ENCODE data around the gene AUNIP.

The AUNIP gene, protein sequence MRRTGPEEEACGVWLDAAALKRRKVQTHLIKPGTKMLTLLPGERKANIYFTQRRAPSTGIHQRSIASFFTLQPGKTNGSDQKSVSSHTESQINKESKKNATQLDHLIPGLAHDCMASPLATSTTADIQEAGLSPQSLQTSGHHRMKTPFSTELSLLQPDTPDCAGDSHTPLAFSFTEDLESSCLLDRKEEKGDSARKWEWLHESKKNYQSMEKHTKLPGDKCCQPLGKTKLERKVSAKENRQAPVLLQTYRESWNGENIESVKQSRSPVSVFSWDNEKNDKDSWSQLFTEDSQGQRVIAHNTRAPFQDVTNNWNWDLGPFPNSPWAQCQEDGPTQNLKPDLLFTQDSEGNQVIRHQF

DNA sequence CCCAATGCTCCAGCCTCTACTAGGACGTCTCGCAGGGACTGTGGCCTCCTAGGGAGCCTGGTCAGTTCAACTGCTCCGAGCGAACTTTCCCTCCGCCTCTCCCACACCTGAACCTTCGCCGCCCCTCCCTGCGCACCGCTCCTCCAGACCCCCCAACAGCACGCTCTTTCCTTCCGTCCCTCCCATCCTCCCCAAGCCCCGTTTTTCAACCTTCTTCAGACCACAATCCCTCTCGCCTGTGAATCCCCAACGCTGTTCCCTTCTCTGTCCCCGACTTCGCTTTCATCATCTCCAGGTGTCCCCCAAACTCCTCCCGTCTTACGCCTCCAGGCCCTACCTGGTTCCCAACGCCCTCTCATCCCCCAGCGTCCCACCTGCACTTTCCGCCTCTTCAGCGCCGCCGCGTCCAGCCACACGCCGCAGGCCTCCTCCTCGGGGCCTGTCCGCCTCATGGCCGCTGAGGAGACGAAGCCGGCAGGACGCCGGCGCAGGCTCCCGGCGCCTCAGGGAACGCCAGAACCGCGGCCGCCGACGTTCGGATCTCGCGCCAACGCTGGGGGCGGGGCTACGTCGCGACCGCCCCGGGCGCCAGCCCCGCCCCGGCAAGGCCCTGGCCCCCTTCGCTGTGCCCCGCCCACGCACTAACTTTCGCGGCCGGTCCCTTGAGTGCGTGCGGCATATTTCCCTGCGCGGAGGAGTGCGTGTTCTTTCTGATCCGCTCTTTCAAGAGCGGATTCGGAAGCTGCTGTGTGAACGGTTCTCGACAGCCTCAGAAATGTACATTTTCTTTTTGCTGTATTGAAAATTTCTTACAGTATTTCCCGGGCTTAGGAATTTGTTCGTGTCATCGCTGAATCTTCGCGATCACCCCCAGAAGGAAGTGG, at the start of gene AUNIP:
Gene AUNIP, minus strand, starts transcription at position 552 of the 884 bp plus-strand sequence. Its CDS starts 100 bp downstream, at position 452.
- DNase-seq (ENCODE audit: low read depth): peak; percentile 84

DNA sequence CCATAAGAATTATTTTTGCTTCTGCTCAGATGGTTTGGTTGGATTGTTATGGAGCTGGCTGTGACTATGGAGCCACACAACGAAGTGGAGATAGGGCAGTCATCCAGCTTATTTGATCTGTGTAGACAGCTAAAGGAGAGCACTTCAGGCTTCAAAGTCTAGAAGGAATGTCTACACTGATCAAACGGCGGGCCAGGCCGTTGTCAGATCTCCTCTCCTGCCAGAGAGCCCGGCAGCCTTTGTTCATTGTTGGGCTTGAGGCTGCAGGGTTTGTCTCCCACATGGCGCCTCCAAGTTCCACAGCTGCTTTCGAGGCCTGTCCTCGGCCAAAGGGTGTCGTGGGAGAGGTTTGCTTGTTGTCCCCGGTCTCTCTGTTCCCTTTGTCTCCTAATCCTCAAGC, 49.8 kb upstream of the AUNIP start:
- DNase-seq (ENCODE audit: low read depth): no peak

DNA sequence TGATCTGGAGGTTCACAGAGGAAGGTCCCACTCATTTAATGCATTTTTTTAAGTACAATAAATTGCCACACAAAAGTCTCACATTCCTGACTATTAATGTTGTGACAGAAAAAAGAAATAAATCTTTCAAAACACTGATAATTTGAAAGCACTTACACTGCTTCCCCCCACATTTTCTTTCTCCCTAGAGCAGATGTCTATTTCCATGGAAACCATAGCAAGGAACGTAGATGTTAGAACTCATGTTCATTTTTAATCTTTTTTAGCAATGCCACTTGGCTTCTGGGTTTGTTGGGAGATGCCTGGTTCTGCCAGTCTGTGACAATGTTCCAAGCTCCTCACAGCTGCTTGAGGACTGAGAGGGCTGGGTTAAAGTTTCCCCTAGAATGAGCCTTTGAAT, 48.9 kb upstream of the AUNIP start:
- no peak for DNase-seq (ENCODE audit: low read depth)

DNA sequence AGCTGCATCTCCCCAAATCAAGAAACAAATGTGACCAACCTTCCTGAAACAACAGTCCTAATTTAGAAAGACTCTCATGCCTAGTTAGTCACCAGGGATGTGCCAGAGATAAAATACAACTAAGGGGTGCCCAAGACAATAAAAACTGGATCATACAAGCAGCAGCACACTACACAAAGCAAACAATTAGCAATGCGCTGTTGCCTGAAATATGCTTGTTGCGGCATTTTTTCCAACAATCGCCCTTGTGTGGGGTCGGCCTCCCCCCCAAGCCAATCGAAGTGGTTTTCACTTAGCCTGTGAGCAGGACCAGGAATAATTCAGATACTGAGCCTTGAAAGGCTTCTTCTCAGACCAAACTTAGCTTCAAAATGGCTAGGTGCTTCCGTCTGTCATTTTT, 48.3 kb upstream of the AUNIP start:
- no peak for DNase-seq (ENCODE audit: low read depth)

DNA sequence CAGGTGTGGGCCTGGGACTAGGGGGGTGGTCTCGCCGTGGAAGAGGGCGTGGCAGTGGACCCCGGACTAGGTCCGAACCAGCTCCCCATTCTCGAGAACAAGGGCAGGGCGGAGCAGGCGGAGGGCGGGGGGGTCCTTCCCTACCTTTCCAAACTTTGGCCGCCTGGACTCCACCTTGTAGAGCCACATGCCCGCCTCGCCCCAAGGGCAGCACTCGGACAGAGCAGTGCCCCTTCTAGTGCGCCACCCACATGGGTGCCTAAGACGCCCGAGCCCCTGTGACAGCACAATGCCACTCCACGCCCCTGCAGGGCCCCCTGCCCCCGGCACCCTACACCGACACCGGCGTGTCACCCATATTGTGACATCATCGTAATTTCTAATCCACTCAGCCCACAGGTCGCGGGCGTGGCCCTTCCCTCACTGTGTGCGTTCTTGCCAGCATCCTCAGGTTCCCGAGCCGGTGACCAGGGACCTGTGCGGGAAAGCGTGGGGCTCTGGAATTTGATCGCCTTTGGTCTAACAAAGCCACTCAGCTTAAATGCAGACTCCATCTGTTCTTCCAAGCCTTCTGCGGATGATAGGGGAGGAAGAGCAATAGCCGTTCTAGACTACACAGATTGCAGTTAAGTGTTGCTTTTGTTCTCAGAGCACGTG, 47.5 kb upstream of the AUNIP start:
- DNase-seq (ENCODE audit: low read depth): peak; percentile 9

DNA sequence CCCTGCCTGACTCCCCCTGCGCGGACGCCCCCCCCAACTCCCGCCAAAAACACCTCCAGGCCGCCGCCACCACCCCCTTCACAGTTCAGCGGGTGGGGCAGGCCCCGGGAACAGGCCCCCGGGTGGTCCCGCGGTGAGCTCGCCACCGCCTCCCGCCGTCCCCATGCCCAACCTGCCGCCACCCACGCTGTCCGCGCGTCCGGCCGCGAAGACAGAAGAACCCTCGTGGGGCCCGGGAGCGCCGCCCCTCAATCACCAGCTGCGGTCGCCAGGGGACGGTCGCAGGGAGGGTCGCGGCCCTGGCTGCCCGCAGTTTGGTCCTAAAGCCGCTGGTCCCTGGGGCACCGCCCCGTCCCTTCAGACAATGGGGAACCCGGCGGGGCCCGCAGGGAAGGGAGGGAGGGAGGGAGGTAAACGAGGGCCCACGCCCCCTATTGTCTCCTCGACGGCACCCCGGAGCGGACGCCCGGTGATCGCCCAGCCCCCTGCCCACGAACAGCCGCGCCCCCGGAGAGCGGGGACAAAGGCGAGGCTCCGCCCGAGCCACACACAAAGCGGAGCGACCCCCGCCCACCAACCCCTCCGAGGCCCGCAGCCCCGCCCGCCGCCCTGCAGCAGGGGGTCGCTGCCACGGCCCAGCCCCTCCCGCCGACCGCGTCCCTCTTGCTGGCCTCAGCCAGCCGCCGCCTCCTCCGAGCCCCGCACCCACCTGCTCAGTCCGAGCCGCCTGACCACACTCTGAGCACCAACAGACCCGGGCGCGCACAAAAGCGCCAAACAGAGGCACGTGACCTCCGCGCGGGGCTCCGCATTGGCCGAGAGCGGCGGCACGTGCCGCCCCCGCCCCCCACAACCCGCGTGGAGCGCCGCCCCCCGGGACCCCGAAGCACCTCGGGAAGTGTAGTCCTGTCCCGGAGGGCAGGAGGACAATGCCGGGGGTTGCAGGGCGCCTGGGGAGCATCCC, 46.7 kb upstream of the AUNIP start, which contains the start of gene STMN1:
Gene STMN1, minus strand, starts transcription at position 740 of the 964 bp plus-strand sequence. CDS start 1,743 bp downstream, outside the sequence.
- DNase-seq (ENCODE audit: low read depth): peak; percentile 84

DNA sequence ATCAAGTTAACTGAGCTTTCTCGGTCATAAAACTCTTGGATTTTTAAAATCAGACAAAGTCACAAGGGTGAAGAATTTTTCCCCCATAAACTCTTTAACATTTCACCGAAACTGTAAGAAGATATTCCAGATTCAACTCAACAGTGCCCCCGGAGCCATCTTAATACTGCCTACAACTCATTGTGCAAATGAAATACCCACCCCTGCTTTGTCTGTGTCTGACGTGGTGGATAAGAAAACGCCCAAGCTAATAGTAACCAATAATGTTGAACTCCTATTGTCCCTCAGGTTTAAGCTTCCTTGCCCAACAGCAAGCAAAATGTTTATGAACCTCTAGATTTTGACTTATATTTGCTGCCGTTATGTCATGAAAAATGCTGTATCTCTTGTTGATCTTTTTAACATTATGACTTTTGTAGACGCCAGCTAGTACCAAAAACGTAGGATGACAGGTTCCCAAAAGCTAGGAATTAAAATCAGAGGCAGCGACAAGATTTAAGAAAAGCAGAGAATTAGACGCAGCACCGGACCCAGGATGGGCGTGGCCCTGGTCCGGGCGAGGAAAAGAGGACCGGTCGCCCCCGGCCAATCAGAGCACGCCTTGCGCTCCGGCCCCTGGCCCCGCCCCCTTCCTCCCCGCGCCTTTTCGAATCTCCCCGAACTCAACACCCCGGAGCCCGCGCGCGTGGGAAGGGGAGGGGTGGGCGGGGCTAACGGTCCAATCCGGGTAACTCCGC, 45.9 kb upstream of the AUNIP start:
- peak; percentile 80 for DNase-seq (ENCODE audit: low read depth)

DNA sequence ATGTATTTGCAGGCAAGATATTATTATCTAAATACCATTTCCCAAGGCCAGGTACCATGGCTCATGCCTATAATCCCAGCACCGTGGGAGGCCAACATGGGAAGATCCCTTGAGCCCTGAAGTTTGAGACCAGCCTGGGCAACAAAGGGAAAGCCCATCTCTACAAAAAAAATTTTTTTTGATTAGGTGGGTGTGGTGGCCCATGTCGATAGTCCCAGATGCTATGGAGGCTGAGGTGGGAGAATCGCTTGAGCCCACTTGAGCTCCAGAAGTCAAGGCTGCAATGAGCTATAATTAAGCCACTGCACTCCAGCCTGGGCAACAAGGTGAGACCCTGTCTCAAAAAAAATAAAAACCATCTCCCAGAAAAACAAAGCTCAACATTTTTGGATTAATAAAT, 44.7 kb upstream of the AUNIP start:
- no peak for DNase-seq (ENCODE audit: low read depth)

DNA sequence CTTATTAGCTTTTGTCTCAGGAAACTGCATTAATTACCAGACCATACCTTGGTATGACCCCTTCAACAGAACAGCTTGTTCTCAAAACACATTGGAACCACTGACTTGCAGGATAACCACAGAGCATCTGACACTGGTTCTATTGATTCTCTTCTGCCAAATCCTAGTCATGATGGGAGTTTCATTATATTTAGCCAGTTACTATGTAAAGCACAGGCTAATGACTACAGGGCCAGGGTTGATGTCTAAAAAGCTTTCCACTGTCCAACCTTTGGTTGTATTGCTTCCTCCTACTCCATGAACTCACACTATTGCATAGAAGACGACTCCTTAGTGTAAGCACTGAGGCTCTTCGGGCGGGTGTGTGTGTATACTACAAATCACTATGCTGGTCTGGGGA, 43.2 kb upstream of the AUNIP start:
- DNase-seq (ENCODE audit: low read depth): no peak

DNA sequence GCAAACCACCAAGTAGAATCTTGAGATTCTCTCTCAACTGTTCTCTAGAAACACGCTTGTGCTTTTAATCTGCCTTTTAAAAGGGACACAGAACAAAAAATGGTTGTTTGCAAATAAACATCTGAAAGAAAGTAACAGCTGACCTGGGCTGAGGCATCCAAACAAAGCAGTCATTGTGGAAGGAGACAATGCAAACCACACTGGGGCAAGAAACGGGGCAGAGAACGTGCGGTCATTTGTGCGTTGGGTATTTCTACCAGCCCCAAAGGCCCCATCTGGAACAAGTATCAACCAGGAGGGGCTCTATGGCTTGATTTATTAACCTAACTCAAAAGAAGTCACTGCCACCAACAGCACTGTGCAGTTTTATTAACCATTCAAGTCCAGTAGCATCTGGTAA, 41.0 kb upstream of the AUNIP start:
- DNase-seq (ENCODE audit: low read depth): no peak

DNA sequence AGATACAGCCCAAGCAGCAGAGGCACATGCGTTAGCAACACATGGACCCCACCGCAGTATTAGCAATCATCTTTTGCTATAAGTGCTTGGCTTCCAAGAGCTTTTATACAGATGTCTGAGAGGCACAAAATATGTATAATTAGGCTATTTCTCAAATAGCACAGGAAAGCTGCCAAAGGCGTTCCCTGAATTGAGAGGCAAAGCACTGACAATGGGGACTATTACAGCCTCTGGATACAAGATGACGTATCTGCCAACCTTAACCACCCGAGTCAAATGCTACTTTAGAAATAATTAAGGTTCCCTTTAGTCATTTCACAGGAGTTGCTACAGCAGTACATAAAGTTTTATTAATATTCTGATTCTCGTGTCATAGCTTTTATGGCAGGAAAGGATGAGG, 40.5 kb upstream of the AUNIP start:
- DNase-seq (ENCODE audit: low read depth): no peak

DNA sequence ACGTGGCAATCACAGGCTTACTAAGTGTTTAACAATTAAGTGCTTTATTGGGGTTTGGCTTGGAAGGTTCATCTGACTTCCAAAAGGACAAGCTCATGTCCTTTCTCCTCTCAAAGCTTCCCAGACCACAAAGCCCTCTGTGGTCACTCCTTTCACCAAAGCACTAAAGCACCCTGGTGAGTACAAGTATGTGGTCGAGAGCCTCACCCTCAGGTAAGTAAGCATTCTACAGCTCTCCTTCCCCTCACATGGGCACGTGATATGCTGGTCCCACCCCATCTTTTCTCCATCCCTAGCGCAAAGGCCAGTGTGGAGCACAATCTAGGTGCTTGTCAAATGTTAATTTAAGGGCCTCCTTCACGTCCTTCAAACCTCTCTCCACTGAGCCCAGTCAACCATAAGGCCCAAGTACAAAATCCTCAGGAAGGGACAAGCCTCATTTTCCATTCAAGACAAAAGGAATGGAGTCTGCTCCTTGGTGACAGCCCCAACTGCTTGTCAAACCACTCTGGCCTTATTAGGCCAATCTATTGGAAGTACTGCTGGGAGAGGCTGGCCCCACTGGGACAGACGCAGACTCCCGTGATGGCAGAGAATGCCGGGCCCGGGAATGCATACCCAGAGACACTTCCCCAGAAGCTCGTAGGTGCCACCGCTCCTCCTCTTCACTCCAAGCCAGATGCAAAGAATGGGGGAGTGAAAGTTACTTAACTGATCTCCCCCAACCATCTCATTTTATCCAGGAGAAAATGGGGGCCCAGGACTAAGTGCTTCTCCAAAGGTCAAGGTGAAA, 39.2 kb upstream of the AUNIP start:
- DNase-seq (ENCODE audit: low read depth): no peak

DNA sequence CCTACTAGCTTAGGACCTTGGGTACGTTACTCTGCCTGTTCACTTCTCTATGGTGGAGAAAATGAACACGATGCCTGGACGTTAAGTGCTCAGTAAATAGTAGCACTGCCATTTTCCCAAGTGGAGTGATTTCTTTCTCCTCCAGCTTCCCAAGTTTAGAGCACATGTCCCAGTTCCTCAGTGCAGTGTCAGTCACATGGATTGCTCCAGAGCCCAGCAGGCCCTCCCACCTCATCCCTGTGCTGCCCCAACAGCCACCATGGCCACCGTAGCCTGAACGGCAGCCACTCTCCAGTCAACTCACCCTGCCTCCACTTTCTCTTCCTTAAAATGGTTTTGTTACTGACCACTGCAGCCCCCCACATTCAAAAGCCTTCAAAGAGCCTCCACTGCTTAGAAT, 38.5 kb upstream of the AUNIP start:
- no peak for DNase-seq (ENCODE audit: low read depth)

DNA sequence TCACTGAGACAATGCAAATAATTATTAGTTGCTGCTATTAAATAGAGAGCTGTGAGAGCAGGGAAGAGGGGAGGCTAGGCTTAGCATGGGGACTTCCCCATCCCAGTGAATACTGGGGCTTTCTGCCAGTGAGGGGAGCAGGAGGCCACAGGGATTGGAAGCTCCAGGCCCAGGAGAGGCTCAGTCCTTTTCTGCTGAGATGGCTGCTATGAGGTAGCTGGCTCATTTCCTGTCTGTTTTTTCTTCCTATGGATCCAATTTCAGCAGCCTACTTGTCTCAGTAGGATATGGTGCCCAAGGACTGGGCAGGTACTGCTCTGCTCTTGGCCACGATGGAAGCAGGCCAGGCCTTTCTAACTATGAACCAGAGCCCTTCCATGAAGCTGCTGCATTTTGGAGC, 37.0 kb upstream of the AUNIP start:
- DNase-seq (ENCODE audit: low read depth): no peak

DNA sequence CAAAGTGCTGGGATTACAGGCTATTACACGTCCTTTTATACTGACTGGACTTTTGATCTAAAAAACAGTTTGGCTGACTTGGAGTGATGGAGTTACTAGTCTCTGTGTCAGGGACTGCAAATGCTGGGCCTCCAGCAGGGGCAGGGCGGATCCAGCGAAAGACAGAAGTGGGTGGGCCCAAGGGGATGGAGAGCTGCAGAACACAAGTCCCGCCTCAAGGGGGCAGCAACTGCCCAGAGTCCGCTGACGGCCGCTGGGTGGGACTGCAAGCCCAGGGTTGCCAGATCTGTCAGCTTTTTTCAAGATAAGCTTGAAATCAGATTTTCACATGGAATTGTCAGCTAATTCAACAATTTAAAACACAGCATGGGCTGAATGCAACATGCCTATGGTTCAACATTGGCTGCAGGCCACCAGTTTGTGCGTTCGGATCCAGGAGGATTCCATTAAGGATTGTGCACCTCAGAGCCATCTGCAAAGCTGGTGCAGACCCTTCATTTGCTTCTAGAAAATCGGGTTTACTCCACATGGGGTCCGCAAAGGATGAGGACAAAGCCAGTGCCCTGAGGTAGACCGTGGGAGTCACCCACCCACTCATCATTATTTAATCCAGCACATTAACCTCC, 36.2 kb upstream of the AUNIP start:
- peak; percentile 85 for DNase-seq (ENCODE audit: low read depth)

DNA sequence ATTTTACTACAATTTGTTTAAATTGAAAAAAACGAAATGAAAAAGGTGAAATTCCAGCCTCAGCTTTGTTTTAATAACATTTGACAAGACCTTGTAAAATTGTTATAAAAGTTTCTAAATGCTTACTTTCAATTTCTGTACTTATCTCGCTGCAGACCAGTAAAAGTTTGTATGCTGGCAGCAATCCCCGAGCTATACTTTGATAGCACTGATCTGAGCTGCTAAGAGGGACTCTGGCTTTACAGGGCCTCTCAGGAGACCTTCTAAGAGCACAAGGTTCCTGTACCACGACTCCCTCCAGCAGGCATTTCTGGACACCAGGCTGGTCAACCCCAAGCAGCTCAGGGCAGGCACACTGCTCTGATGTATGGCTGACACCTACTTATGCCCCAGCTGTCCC, 33.9 kb upstream of the AUNIP start:
- DNase-seq (ENCODE audit: low read depth): no peak

DNA sequence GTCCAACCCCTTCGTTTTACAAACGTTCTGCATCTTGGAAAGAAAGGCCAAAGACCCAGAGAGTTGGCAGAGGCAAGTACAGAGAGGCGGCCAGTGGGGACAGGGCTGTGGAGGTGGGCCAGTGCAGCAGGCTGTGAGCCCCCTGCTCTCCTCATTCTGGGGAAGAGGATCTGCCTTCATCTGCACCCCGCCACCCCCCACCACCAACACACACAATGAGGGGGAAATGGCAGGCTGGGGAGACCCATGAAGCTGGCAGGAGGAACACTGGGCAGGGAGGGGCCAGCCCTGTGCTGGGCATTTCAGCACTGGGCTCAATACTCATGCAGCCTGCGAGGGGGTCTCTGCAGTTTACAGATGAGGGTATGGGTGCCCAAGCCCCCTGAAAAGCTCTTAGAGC, 32.3 kb upstream of the AUNIP start:
- DNase-seq (ENCODE audit: low read depth): no peak

DNA sequence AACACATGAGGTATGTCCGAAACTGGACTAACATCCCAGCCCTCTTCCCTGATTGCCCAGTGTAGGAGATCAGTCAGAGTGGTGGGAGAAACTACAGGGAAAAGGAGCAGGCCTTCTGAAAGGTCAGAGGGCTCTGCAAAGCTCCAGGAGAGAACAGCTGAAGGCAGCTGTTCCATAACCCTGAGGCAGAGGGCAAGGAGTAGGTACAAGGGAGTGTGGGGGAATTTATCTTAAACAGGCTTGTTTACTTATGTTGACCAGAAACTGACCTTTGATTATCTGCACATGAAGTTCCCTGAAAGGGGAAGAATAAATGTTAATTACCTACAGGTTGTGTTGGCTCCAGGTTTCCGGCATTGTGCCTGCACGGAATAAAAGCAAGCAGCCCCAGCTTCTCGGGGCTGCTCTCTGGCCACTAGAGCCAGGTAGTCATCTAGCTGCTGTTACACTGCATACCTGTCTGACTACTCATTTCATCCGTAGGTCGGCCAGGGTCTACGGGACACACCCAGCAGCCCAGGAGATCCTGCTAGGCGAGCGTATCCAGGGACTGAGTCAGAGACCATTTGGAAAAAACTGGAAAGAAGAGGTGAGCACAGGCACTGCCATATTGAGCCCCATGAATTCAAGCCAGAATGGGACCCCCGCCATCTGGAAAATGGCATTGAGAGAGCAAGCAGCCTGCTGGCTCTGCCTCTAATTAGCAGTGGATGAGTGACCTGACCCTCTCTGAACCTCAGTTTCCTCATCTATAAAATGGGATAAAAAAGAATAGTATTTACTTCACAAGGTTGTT, 31.2 kb upstream of the AUNIP start:
- no peak for DNase-seq (ENCODE audit: low read depth)

DNA sequence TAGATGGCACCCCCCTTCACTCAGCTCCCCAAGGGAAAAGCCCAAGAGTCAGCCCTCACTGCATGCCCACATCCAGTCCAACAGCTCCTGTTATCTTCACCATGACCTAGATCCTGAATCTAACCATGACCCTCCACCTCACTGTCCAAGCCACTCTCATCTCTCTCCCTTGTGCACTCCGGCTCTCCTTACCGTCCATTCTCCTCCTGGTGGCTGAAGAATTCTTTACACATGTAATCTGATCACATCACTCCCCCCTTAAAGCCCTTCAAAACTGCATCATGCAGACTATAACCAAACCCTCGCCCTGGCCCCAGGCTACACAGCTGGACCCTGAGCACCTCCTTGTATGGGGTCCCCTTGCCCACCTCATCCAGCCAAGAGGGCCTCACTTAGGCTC, 30.2 kb upstream of the AUNIP start:
- DNase-seq (ENCODE audit: low read depth): no peak
